HepG2 (cell line): ENCODE measurements around the gene PCSK6. TPM values are rescaled to one million over a fixed set of nuclear protein-coding genes. Genes with fewer than 3 reads are reported as not detected.

Source experiments
- FOXJ3 ChIP-seq: sonication (generic); formaldehyde crosslinking; IDR thresholded peaks from 2 replicates; pipeline ENCODE4 v1.4.0; 2020; ENCODE audit warnings: missing genetic modification reagents, mild to moderate bottlenecking, borderline replicate concordance
- HMG20B ChIP-seq: conservative IDR thresholded peaks from 2 replicates; pipeline ENCODE4 v1.6.1; 2016; ENCODE audit warnings: missing genetic modification reagents, missing compliant biosample characterization
- MEIS2 ChIP-seq: sonication (generic); formaldehyde crosslinking; IDR thresholded peaks from 2 replicates; pipeline ENCODE4 v1.9.0; 2021; ENCODE audit warnings: mild to moderate bottlenecking, missing genetic modification reagents
- MTF2 ChIP-seq: sonication (generic); formaldehyde crosslinking; IDR thresholded peaks from 2 replicates; pipeline ENCODE4 v1.5.0; 2020; ENCODE audit warnings: missing genetic modification reagents, borderline replicate concordance
- PCBP1 ChIP-seq: fragments of 200-400 bp; formaldehyde crosslinking; IDR thresholded peaks from 2 replicates; pipeline ENCODE4 v1.6.1; 2017; ENCODE audit warnings: mild to moderate bottlenecking, low read depth, low read length, borderline replicate concordance
- RBAK ChIP-seq: sonication (generic); formaldehyde crosslinking; IDR thresholded peaks from 2 replicates; pipeline ENCODE4 v1.5.1; 2020; ENCODE audit warnings: mild to moderate bottlenecking, missing genetic modification reagents
- SPEN ChIP-seq: sonication (generic); formaldehyde crosslinking; IDR thresholded peaks from 2 replicates; pipeline ENCODE4 v1.5.1; 2020; ENCODE audit warnings: low read depth, mild to moderate bottlenecking, missing genetic modification reagents
- ZBTB3 ChIP-seq: sonication (generic); formaldehyde crosslinking; IDR thresholded peaks from 2 replicates; pipeline ENCODE4 v1.4.0; 2020; ENCODE audit warnings: low read depth, mild to moderate bottlenecking, moderate library complexity, missing genetic modification reagents, borderline replicate concordance
- ZNF234 ChIP-seq: sonication (generic); formaldehyde crosslinking; conservative IDR thresholded peaks from 2 replicates; pipeline ENCODE4 v1.5.1; 2020; ENCODE audit warnings: mild to moderate bottlenecking, missing genetic modification reagents
- ZNF30 ChIP-seq: sonication (generic); formaldehyde crosslinking; IDR thresholded peaks from 2 replicates; pipeline ENCODE4 v1.5.0; 2020; ENCODE audit warnings: mild to moderate bottlenecking, missing genetic modification reagents
- ZNF350 ChIP-seq: sonication (generic); formaldehyde crosslinking; IDR thresholded peaks from 2 replicates; pipeline ENCODE4 v1.4.0; 2020; ENCODE audit warnings: mild to moderate bottlenecking, low read depth, missing genetic modification reagents, borderline replicate concordance
- ZNF530 ChIP-seq: sonication (generic); formaldehyde crosslinking; IDR thresholded peaks from 2 replicates; pipeline ENCODE4 v1.5.0; 2020; ENCODE audit warnings: low read depth, mild to moderate bottlenecking, missing genetic modification reagents
- polyA plus RNA-seq, 8 experiments: library from polyadenylated mRNA; depleted of rRNA in 3 of 8; stranded (reverse) in 7 of 8; unstranded in 1 of 8; fragments of >200 nt; fragmentation: Illumina TruSeq in 4 of 8; extraction: Trizol in 4 of 8; gene quantifications; 2 replicates each; pipeline versions ENCODE4 v1.2.1 to v1.2.3, GENCODE V29; 2011 to 2016; ENCODE audit warnings: low read depth in 4 of 8, missing spikeins in 1 of 8, mixed read lengths in 1 of 8; ENCODE audit not compliant: insufficient read depth in 1 of 8
- total RNA-seq, 5 experiments: library from RNA; depleted of rRNA; stranded (reverse); fragments of >200 nt; fragmentation: Illumina TruSeq; extraction: Trizol; gene quantifications; 2 replicates each; pipeline ENCODE4 v1.2.3, GENCODE V29; 2016; ENCODE audit warnings: low read depth in 1 of 5
- TF ChIP-seq, protein P1 (sequence below): IDR thresholded peaks from 2 replicates; pipeline ENCODE4 v1.6.1; 2012; ENCODE audit warnings: low read length, improper control_type of control experiment
- TF ChIP-seq, protein P2 (sequence below): sonication (generic); formaldehyde crosslinking; IDR thresholded peaks from 2 replicates; pipeline ENCODE4 v1.8.1; 2022; ENCODE audit warnings: low read depth, mild to moderate bottlenecking, missing genetic modification reagents
- TF ChIP-seq, protein P3 (sequence below): sonication (generic); formaldehyde crosslinking; IDR thresholded peaks from 2 replicates; pipeline ENCODE4 v1.8.0; 2022; ENCODE audit warnings: mild to moderate bottlenecking, missing genetic modification reagents, moderate library complexity
- TF ChIP-seq, protein P4 (sequence below): sonication (generic); formaldehyde crosslinking; IDR thresholded peaks from 2 replicates; pipeline ENCODE4 v1.9.0; 2021; ENCODE audit warnings: missing genetic modification reagents, mild to moderate bottlenecking, borderline replicate concordance
- TF ChIP-seq, protein P5 (sequence below): IDR thresholded peaks from 2 replicates; pipeline ENCODE4 v1.6.1; 2016; ENCODE audit warnings: missing compliant biosample characterization, missing genetic modification reagents, borderline replicate concordance
- TF ChIP-seq, protein P6 (sequence below): sonication (generic); formaldehyde crosslinking; IDR thresholded peaks from 2 replicates; pipeline ENCODE4 v1.8.0; 2022; ENCODE audit warnings: missing genetic modification reagents, low read depth, mild to moderate bottlenecking, borderline replicate concordance

PCSK6 gene
- total and polyA plus RNA-seq, 2 of the 13 experiments (the other 11 are each of a cell fraction or from before 2014, with no cell fraction given): 56.5 to 155 TPM

DNA sequence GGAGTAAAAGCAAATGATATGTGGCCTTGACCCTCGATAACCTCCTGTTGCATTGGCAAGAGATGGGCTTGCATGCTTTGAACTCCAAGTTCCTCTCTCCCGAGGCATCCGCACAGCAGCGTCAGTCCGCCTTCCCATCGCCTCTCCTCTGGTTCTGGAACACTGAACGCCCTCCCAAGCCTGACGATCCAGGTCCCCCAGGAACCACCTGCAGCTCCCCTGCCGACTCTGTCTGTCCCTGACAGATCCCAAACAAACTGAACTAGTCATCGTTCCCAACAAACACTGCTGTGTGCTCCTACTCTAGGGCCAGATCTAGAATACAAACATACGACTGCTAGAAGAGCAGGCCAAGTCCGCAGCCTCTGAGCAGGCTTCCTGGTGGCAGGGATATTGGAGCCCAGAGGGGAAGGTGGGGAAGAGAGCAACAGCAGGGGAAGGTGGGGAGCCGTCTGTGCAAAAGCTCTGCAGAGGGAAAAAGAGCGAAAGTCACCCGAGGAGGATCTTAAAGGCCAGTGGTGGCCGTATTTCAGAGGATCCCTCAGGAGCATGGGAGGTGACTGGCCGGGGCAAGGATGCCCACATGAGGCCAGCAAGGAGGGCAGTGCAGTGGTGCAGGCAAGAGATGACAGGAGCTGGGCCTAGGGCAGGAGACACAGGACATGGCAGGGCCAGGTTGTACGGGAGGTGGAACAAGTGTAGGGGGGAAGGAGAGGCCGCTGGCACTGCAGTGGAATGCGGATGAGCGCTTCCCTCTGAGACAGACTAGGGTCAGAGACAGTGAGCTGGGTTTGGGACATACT is 50.8 kb downstream of the PCSK6 start (continued):
- TF ChIP-seq, protein P1, sequence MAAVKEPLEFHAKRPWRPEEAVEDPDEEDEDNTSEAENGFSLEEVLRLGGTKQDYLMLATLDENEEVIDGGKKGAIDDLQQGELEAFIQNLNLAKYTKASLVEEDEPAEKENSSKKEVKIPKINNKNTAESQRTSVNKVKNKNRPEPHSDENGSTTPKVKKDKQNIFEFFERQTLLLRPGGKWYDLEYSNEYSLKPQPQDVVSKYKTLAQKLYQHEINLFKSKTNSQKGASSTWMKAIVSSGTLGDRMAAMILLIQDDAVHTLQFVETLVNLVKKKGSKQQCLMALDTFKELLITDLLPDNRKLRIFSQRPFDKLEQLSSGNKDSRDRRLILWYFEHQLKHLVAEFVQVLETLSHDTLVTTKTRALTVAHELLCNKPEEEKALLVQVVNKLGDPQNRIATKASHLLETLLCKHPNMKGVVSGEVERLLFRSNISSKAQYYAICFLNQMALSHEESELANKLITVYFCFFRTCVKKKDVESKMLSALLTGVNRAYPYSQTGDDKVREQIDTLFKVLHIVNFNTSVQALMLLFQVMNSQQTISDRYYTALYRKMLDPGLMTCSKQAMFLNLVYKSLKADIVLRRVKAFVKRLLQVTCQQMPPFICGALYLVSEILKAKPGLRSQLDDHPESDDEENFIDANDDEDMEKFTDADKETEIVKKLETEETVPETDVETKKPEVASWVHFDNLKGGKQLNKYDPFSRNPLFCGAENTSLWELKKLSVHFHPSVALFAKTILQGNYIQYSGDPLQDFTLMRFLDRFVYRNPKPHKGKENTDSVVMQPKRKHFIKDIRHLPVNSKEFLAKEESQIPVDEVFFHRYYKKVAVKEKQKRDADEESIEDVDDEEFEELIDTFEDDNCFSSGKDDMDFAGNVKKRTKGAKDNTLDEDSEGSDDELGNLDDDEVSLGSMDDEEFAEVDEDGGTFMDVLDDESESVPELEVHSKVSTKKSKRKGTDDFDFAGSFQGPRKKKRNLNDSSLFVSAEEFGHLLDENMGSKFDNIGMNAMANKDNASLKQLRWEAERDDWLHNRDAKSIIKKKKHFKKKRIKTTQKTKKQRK: no peak
- TF ChIP-seq ZNF234 (no peak), MEIS2 (CRISPR knock-in tag) (no peak), FOXJ3 (peak; percentile 79; the same call in 1 of the 2 replicates), ZNF350 (CRISPR knock-in tag) (peak; percentile 49; the same call in 1 of the 2 replicates), MTF2 (CRISPR knock-in tag) (no peak), ZNF530 (CRISPR knock-in tag) (no peak), SPEN (CRISPR knock-in tag) (0 out of 2 replicates have a peak, but pooled peaks have one; percentile 16), ZBTB3 (CRISPR knock-in tag) (no peak), HMG20B (CRISPR knock-in tag) (0 out of 2 replicates have a peak, but pooled peaks have one; percentile 43), ZNF30 (CRISPR knock-in tag) (no peak), RBAK (no peak), PCBP1 (no peak)
- TF ChIP-seq, protein P2, sequence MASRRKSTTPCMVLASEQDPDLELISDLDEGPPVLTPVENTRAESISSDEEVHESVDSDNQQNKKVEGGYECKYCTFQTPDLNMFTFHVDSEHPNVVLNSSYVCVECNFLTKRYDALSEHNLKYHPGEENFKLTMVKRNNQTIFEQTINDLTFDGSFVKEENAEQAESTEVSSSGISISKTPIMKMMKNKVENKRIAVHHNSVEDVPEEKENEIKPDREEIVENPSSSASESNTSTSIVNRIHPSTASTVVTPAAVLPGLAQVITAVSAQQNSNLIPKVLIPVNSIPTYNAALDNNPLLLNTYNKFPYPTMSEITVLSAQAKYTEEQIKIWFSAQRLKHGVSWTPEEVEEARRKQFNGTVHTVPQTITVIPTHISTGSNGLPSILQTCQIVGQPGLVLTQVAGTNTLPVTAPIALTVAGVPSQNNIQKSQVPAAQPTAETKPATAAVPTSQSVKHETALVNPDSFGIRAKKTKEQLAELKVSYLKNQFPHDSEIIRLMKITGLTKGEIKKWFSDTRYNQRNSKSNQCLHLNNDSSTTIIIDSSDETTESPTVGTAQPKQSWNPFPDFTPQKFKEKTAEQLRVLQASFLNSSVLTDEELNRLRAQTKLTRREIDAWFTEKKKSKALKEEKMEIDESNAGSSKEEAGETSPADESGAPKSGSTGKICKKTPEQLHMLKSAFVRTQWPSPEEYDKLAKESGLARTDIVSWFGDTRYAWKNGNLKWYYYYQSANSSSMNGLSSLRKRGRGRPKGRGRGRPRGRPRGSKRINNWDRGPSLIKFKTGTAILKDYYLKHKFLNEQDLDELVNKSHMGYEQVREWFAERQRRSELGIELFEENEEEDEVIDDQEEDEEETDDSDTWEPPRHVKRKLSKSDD (CRISPR knock-in tag): no peak; the same call in 1 of the 2 replicates
- TF ChIP-seq, protein P3, sequence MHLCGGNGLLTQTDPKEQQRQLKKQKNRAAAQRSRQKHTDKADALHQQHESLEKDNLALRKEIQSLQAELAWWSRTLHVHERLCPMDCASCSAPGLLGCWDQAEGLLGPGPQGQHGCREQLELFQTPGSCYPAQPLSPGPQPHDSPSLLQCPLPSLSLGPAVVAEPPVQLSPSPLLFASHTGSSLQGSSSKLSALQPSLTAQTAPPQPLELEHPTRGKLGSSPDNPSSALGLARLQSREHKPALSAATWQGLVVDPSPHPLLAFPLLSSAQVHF (CRISPR knock-in tag): 0 out of 2 replicates have a peak, but pooled peaks have one; percentile 43
- TF ChIP-seq, protein P4, sequence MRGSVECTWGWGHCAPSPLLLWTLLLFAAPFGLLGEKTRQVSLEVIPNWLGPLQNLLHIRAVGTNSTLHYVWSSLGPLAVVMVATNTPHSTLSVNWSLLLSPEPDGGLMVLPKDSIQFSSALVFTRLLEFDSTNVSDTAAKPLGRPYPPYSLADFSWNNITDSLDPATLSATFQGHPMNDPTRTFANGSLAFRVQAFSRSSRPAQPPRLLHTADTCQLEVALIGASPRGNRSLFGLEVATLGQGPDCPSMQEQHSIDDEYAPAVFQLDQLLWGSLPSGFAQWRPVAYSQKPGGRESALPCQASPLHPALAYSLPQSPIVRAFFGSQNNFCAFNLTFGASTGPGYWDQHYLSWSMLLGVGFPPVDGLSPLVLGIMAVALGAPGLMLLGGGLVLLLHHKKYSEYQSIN: peak; percentile 57; the same call in 1 of the 2 replicates
- TF ChIP-seq, protein P5, sequence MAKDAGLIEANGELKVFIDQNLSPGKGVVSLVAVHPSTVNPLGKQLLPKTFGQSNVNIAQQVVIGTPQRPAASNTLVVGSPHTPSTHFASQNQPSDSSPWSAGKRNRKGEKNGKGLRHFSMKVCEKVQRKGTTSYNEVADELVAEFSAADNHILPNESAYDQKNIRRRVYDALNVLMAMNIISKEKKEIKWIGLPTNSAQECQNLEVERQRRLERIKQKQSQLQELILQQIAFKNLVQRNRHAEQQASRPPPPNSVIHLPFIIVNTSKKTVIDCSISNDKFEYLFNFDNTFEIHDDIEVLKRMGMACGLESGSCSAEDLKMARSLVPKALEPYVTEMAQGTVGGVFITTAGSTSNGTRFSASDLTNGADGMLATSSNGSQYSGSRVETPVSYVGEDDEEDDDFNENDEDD (CRISPR knock-in tag): no peak; the same call in 1 of the 2 replicates
- TF ChIP-seq, protein P6, sequence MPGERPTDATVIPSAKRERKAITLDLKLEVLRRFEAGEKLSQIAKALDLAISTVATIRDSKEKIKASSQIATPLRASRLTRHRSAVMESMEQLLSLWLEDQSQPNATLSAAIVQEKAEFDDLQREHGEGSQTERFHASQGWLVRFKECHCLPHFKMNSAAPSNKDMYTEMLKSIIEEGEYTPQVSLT (CRISPR knock-in tag): no peak
